ENCODE data around the gene CTNNA2. TPM values are rescaled to one million over a fixed set of nuclear protein-coding genes. Genes with fewer than 3 reads are reported as not detected.

The CTNNA2 gene
- total and polyA plus RNA-seq, 12 donors = 0.09 to 0.57 (median 0.15) TPM; not detected in 9

- Histone ChIP-seq H3K27me3 (no peaks in the 10 kb centered on the region), H3K27ac (no peak overlapping the region), H3K4me1 (peaks cover 0 to 7% (median 0%) of the 10 kb centered on the region in 9 donors), H3K9me3 (no peaks in the 10 kb centered on the region), H3K4me3 (no peak overlapping the region), H3K36me3 (no peaks in the 10 kb centered on the region)
- WGBS, 2 donors = 86 to 92% methylated on average over 5 of the region's 5 CpGs
- no peak for DNase-seq
- intact Hi-C loops (cut with DNase I) = no loop called here
- TF ChIP-seq, protein P1, sequence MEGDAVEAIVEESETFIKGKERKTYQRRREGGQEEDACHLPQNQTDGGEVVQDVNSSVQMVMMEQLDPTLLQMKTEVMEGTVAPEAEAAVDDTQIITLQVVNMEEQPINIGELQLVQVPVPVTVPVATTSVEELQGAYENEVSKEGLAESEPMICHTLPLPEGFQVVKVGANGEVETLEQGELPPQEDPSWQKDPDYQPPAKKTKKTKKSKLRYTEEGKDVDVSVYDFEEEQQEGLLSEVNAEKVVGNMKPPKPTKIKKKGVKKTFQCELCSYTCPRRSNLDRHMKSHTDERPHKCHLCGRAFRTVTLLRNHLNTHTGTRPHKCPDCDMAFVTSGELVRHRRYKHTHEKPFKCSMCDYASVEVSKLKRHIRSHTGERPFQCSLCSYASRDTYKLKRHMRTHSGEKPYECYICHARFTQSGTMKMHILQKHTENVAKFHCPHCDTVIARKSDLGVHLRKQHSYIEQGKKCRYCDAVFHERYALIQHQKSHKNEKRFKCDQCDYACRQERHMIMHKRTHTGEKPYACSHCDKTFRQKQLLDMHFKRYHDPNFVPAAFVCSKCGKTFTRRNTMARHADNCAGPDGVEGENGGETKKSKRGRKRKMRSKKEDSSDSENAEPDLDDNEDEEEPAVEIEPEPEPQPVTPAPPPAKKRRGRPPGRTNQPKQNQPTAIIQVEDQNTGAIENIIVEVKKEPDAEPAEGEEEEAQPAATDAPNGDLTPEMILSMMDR (IDR thresholded peaks at IDR 0.05) = no peak
- no peak for ATAC-seq
These were observed 745.9 kb downstream of the CTNNA2 start for GRCh38 chr2:80258793-80259192.

DNA sequence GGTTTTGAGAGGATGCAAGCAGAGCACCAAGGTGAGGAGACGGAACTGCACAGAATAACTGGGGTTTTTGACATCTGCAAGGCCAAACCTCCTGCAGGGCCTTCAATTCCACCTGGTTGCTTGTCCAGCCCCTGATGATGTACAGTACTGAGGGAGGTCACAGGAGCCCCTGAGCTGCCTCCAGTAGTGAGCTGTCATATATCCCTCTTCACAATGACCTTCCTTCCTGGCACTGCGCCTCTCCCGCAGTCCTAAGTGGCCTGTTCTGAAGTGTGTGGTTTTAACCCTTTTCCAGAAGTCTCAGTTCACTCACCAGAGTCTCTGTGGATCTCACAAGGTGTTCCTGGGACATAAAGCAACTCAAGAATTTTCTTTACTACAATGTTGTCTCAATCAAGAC, 746.4 kb downstream of the CTNNA2 start:
- intact Hi-C loops (cut with DNase I) = no loop called here

DNA sequence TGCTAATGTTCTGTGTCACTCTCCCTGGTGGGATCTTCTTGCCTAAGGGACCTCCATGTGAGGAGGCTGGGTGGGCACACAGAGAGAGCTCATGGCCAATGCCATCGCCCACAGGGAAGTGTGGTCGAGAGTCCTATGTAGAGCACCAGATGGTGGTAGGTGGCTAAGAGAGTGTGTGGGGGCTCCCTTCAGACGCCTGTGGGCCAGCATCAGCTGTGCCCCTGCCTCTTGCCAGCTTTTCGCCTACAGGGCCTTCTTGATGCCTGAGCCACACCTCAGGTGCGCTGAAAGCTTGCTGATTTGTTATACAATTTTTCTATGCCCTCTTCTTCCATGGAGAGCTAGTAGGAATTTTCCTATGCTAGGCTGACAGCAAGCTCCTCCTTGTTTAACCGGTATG, 753.4 kb downstream of the CTNNA2 start:
- TF ChIP-seq, protein P1 (IDR thresholded peaks at IDR 0.05) = no peak
- no peak overlapping the region for H3K4me3 ChIP-seq
- WGBS, 2 donors = 88 to 89% methylated on average over 6 of the region's 6 CpGs
- no peak for ATAC-seq
- H3K36me3 ChIP-seq = no peaks in the 10 kb centered on the region
- no peak overlapping the region for H3K27ac ChIP-seq
- H3K9me3 ChIP-seq = no peaks in the 10 kb centered on the region
- DNase-seq = no peak
- H3K4me1 ChIP-seq = no peaks in the 10 kb centered on the region
- no peaks in the 10 kb centered on the region for H3K27me3 ChIP-seq
- intact Hi-C loops (cut with DNase I) = no loop called here

More for the DNA sequence above, 746.4 kb downstream of the CTNNA2 start:
- DNase-seq (no peak), ATAC-seq (peak in 2 of 8 donors; percentile 41 to 63)
- Histone ChIP-seq H3K4me1 (peaks cover 0 to 7% (median 0%) of the 10 kb centered on the region in 9 donors), H3K27me3 (no peaks in the 10 kb centered on the region), H3K27ac (no peak overlapping the region), H3K4me3 (no peak overlapping the region), H3K9me3 (no peaks in the 10 kb centered on the region), H3K36me3 (no peaks in the 10 kb centered on the region)
- TF ChIP-seq, protein P1 (IDR thresholded peaks at IDR 0.05) = no peak
- WGBS, 2 donors = 56 to 67% methylated on average over 3 of the region's 3 CpGs

GRCh38 chr2:80269806-80270205, 757.0 kb downstream of the CTNNA2 start:
- Histone ChIP-seq H3K4me1 (no peaks in the 10 kb centered on the region), H3K36me3 (no peaks in the 10 kb centered on the region), H3K4me3 (no peak overlapping the region), H3K27ac (no peak overlapping the region), H3K9me3 (no peaks in the 10 kb centered on the region), H3K27me3 (no peaks in the 10 kb centered on the region)
- no peak for ATAC-seq
- TF ChIP-seq, protein P1 (IDR thresholded peaks at IDR 0.05) = no peak
- intact Hi-C loops (cut with DNase I) = no loop called here
- WGBS, 2 donors = 95% methylated on average over 5 of the region's 5 CpGs
- DNase-seq = no peak

All from heart right ventricle (tissue), 16 donors.